ENCODE results near the gene CELSR1.

Gene CELSR1

DNA sequence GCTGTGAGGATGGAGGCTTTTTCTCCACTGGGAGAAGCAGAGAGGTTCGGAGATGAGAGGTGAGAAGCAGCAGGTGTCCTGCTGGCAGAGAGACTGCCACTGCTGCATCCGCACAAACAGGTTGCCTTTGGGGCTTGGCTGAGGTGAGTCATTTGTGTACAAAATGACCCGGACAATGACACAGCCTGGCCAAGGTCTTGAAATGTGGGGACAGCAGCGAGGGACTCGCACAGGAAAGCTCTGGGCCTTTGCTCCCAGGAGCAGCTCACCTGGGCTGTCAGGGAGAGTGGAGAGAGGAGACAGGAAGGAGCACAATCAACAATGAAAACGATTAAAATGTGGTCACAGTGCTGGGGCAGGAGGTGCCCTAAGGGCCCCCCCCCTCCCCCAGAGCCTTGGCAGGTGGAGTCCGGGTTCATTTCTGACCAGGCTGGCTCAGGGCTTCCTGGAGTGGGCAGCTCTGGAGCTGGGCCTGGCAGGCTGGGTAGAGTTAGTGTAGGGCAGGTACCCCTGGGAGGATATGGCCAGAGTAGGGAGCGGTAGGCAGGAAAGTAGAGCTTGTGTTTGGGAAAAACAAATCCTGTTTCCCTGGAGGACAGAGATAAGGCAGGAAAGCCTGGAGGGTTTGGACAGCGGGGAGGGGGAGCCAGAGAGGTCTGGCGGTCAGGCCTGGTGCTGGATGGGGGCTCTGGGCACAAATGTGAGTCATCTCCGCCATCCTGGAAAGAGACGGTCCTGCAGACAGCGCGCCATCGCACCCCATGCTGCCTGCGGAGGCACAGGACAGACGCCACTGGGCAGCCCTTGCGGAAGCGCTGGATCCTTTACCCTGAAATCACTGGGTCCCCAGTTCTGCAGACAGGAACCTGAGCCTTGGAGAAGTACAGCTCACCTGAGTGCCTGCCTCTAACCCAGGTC is 37.8 kb upstream of the CELSR1 start:
- no peak for DNase-seq

DNA sequence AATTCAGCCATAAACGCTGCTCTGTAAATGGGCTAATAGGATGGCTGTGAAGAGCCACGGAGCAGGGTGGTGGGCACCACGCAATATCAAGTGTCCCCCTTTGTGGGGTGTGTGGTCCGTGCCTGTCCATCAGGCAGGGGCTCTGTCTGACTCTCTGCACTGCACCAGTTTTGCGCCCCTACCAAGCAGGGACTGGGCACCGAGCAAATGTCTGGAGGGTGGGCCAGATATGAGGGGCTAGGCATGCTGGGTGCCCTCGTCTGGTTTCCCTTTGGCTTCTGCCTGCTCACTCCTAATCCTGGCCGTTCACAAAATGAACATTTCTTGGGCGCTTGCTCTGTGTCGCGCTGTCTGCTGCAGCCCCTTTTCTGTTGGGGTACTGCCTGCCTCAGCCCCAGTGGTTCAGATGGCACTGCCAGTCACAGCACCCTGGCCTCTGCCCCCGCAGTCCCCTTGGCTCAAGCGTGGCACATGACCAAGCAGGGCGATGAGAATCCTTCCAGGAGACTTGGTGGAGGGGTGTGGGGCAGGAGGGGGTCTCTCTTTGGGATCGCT is 37.1 kb upstream of the CELSR1 start:
- DNase-seq, result no peak

DNA sequence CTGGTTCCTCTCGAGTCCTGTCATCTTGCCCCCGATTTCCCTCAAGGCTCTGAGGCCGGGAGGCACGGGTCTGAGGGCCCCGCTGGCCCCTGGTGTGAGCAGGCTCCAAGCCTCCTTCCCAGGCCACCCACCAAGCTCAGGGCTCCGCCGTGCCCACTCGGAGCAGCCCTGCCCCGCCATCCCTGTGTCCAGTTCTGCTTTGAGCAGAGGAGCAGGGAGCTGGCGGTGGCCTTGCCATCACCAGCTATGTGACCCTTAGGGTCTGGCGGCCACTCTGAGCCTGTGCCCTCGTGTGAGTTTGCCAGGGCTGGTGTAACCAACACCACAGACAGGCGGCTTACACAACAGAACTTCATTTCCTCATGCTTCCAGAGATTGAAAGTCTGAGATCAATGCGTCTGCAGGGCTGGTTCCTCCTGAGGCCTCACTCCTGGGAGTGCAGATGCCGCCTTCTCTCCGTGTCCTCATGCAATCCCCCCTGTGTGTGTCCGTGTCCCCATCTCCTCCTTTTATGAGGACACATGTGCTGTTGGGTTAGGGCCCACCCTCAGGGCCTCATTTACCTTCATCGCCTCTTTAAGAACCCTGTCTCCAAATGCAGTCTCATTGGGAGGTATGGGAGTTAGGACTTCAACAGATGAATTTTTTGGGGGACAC is 36.5 kb upstream of the CELSR1 start:
- no peak for DNase-seq

DNA sequence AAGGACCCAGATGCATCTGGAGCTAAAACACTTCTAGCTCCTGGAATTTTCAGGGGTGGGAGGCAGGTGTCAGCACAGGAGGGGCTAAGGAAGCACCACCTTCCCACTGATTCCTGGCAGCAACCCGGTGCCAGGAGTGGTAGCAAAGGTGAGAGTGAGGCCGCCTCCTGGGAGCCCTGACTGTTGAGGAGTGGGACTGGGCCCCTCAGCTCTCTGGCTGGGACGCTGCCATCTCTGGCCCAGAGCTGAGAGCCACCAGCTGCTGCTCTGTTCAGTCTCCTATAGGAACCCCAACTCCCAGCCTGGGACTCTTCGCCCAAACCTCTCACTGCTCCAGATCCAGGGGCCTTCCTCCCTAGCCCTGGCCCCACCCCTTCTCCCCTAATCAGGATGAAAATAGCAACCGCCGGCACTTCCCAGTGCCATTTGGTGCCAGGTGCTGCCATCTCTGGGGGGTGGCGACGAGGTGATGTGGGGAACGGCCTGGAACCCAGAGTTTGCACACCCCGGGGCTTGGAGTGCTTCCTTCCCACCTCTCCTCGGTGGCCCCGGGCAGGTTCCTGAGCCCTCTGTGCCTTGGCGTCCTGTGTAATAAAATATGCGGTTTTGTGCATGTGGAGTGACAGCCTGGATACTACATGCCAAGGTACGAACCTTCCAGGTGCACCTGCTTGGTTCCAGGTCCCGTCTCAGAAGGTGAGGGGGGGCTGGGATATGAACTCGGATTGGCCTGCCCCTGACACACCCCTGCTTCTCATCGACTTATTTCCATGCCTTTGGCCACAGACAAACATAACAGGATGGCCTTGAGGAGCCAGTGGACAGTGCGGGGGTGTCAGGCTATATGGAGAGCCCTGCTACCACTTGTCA is 35.7 kb upstream of the CELSR1 start:
- DNase-seq, result no peak

DNA sequence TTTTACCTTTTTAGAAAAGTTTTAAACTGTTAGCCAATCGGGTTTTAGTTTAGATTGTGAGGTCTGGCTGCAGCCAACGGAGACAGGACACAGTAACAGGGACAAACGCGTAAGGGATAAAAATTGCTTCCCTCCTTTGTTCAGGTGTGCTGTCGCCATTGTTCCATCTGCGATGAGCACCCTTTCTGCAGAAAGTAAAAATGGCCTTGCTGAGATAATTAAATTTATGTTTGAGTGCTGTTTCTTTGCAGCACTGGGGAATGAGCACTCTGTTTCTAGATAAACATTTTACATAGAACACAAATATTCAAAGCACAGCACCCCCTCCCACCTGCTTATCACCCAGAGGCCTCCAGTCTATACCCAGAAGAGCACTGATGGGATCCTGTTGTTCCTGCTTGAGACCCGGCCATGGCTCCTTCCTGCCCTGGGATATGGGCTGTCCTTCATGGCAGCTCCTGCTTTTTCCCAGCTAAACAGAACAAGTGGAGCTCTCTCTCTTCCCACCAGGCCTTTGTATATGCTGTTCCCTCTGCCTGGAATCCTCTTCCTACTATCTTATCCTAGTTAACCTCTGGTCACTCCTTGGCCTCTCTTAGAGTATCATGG is 34.3 kb upstream of the CELSR1 start:
- no peak for DNase-seq

DNA sequence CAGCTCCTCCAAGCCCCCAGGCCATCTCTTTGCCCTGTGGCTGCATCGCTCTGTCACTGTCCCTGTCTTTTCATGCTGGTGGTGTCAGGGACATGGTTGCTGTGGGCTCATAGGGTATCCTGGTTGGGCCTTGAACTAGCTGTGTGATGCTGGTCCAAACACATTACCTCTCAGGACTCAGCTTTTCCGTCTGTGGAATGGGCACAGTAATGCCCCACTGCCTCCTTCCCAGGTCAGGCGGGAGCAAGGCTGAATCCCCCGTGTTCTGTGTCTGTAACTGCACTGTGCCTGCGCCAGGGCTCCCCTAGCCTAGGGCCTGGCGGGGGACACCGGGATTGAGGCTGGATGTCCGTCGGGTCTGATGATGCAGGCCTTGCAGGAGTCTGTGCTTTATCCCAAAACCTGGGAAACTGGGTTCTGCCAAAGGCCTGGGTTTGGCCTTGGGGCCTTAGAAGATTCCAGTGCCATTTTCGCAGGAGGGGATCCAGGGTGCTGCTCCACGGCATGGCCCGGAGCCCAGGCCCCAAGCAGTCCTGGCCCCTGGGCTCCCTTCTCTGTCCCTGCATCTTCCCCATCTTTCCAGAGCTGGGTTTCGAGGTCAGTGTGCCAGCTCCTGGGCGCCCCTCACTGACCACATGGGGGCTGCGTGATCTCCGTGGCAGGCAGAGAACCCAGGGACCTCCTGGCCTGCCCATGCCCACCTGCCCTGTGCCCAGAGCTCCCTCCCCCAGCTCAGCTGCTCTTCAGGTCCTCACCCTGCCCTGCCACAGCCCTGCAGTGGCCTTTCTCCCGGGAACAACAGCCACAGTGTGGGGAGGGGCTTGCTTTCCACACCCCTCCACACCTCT is 32.7 kb upstream of the CELSR1 start:
- DNase-seq, result no peak

DNA sequence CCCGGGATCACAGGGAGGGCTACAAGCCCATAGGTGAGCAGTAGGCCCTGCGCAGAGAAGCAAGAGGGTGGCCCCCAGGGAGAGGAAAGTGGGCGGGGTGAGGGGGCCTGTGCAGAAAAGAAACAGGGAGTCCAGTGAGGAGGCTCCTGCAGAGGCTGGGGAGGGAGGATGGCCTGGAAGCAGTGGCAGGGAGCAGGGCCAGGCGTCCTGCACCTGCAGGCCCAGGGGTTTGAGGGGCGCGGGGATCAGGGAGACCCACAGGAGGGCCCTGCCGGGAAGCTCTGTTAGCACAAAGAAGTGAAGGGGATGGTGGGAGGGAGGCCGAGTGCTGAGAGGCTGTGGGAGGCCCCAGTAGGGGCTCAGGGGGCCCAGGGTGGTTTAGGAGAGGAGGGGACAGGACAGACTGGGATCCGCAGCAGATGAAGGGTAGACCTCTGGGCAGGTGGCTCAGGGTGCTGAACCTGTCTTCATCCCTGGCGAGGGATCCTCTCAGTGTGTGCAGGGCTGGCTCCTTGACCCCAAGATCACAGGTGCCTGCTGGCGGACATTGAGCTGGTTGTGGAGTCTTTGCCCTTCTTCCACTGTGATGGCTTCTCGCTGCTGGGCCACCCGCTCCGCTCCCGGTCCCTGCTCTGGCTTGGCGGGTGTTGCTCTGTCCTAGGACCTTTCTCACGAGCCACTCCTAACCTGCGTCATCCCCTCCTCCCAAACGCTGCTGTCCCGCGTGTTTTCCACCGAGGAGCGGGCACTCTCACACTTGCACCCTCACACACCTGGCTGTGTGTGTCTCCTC is 31.8 kb upstream of the CELSR1 start:
- DNase-seq, result no peak

DNA sequence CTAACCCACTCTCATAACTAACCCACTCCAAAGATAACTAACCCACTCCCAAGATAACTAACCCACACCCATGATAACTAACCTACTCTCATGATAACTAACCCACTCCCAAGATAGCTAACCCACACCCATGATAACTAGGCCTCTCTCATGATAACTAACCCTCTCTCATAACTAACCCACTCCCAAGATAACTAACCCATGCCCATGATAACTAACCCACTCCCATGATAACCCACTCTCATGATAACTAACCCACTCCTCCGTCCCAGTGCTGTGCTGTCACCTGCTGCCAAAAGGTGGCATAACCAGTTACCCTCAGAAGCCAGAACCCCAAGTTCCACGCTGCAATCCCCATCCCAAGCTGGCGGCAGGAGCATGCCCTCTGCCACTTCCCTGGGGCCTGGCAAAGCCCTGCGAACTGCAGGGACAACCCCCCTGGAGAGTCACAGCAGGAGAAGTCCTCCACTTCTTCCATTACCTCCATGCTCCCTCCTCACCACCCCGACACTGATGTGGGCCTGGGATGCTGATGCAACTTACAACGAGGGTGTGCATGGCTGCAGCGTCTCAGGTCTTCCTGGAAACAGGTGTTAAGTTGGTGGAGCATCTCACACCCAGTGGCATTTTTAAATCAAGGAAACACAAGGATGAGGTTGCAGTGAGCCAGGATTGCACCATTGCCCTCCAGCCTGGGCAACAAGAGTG is 30.8 kb upstream of the CELSR1 start:
- DNase-seq, result no peak

DNA sequence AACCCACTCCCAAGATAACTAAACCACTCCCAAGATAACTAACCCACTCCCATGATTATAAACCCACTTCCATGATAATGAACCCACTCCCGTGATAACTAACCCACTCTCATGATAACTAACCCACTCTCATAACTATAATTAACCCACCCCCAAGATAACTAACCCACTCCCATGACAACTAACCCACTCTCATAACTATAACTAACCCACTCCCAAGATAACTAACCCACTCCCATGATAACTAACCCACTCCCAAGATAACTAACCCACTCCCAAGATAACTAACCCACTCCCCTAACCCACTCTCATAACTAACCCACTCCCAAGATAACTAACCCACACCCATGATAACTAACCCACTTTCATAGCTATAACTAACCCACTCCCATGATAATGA is 30.1 kb upstream of the CELSR1 start:
- DNase-seq, result no peak

DNA sequence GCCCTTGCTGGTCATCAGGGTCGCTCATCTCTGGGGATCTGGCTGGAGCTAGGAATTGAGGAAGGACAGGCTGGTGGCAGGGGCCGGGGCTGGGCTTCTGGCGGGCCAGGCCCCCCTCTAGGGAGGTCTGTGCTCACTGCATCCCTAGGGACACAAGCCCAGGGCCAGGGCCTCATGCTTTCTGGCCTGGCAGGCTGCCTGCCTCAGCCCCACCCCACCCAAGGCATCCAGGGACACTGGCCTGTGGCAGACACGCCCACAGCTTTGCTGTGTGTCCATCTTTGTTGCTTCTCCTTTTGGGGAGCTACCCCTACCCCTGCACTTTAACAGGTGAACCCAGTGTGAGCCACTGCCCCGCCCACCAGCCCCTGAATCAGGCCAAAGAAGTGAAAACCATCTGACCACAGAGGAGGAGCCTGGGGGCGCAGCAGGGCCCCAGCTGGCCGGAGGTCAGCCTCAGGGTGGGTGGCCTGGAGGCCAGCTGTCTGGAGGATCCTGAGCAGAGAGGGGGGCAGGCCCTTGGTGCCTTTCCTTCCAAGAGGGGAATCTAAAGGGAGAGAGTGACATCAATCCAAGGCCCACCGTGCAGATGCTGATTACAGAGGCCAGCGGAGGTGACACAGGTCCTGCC is 26.8 kb upstream of the CELSR1 start:
- no peak for DNase-seq

DNA sequence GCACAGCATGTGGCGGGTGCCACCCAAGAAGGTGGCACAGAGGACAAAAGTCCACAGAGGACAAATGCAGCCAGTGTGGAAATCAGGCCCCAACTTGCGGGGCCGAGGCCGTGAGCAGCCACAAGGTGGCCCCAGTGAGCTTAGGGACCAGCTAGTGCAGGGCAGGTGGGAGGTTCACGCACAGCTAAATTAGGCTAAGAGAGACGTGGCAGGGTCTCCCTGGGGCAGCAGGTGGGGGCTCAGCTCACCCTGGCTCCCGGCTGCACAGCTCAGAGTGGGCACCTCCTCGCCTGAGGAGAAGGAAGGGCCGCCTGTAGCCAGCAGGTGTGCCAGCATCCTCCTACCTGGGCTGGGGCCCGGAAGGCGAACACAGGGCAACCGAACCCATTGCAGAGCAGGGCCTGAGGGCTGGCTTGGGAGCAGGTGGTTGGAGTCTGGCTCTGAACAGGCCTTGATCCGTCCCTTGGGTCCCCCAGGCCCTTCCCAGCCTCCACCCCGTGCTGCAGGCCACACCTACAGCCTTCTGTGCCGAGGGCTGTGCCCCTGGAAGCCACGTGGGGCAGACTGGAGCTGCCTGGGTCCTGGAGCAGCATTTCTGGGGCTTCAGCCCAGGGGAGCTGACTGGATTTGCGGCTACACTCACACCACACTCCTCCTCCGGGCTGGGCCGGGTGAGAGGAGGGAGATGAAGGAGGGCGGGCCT is 26.1 kb upstream of the CELSR1 start:
- peak; percentile 85 for DNase-seq

DNA sequence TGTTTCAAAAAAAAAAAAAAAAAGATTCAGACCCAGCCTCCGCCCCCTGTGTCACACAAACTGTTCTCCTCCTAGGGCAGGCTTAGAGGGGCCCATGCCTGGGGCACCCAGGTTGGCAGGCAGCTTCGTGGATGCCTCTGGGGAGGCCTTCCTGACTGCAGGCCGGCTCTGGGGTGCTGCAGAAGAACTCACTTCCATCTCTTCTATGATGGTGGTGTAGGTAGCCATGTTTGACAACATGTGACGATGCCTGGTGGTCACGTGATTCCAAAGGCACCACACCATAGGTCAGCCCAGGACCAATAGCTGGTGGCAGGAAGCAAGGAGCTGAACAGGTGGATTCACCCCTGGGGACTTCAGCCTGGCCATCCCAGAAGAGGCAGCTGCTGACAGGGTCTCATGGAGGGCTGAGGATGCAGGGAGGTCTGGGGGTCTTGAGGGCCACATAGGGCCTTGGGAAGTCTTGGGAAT is 24.1 kb upstream of the CELSR1 start:
- no peak for DNase-seq

DNA sequence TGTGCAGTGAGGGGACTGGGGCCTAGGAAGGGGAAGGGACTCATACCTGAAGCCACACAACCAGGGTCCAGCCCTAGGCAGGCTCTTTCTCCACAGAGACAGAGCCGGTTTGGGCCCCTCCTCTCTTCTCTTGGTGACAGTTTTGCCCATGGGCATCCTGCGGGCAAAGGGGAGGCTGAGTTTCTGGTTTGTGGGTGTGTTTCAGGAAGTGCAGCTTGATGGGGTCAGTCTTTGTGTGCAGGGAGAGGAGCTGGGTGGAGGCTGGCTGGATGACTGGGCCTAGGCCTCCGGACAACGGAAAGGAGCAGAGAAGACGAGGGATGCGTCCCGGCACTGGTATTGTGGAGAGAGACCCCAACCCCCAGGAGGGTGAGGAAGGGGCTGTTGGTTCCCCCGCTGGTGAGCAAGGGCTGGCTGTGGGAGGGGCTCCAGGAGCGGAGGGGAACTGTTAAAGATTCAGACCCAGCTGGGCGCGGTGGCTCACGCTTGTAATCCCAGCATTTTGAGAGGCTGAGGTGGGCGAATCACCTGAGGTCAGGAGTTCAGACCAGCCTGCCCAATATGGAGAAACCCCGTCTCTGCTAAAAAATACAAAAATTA is 23.4 kb upstream of the CELSR1 start:
- DNase-seq, result no peak

DNA sequence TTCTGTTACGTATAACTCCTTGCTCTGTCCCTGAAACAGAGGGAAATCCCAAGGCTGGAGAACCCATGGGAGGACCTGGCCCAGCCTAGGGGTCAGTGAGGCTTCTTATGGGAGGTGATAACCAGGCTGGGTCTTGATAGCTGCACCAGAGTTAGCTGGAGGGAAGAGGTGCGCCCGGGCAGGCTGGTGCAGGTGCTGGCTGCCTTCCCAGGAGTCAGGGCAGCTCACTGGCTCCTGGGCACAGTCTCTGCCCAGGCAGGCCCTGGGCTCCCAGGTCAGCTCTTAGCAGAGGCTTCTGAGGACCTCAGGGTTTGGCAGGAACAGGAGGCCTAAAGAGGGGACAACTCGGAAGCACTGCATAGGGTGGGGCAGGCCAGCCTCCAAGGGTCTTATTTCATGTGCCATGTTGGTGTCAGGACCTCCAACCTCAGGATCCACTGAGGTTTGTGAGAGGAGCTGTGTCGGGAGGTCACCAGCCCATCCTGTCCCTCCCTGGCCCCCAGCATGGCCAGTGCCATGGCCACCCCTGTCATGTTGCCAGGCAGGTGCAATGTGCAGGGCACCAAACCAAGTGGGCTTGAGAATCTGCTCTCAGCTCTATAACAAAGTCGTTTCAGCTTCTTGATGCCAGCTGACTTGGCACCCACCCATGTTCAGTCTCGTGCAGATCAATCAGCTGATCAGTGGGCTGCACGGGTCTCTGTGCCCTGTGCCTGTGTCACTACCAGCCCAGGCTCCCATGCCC is 20.5 kb upstream of the CELSR1 start:
- DNase-seq, result no peak

DNA sequence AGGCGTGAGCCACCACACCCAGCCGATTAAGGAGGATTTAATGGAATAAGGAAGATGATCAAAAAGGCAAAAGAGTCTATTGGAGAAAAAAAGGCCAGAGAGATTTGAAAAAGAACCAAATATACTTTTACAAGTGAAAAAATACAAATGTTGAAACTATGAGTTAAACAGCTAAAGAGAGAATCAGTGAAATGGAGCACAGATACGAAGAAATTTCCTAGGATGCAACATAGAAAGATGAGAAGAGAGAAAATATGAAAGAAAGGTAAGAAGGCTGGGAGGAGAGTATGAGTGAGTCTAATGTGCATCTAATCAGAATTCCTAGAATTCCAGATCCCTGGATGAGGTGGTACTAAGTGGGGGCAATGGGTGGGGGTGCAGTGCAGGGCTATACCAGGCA is 19.4 kb upstream of the CELSR1 start:
- no peak for DNase-seq

DNA sequence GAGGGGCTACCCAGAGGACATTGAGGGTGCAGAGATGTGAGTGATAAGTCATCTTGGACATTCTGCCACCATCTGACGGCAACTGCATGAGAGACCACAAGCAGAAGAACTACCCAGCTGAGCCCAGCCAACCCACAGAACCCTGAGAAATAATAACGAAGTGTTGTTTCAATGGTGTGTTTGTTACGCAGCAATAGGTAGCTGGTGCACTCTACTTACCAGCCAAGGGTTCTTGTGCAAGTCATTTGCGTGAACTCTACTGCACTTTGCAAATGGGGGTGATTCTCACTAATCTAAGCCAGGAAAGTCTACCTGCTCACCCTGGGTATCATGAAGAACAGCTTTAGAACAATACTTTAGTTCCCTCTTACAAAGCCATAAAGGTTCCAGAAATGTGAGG is 15.8 kb upstream of the CELSR1 start:
- no peak for DNase-seq

DNA sequence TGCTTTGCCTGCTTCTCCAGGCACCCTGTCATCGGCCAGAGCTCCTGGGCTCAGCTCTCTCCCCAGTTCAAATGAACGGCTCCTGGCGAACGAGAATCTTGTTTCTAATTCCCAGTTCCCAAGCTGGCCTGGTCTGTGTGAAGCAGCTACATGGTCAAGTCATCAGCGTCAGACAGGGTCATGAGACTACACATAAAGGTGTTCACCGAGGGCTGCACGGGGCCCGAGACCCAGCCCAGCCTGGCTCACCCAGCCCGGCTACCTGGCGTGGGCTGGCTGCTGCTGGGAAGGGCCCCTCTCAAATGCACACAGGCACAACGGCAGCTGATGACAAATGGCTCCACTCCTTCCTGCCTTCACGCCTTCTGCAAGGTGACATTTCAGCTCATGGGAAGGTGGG is 14.6 kb upstream of the CELSR1 start:
- no peak for DNase-seq

DNA sequence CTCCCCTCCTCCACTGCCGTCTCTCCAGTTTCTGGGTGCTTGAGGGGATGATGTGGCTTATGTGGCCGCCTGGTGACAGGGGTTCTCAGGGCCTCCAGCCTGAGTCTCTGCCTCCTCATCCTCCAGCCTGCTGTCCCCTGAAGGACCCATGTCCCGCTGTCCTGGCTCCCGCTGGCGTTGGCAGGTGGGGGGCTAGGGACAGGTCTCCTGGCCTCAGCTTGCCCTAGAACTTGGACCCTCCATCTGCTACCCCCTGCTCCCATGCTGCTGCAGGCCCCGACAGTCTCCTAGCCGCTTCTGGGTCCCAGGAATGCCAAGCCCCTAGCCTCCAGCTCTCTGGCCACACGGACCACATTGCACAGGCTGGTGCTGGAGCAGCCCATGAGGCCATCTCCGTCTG is 13.9 kb upstream of the CELSR1 start:
- DNase-seq, result no peak

Data from CD4-positive, alpha-beta T cell treated with Interleukin-6 for 4 hours (primary cell).